ENCODE results near the gene CDK6.

Gene CDK6

DNA sequence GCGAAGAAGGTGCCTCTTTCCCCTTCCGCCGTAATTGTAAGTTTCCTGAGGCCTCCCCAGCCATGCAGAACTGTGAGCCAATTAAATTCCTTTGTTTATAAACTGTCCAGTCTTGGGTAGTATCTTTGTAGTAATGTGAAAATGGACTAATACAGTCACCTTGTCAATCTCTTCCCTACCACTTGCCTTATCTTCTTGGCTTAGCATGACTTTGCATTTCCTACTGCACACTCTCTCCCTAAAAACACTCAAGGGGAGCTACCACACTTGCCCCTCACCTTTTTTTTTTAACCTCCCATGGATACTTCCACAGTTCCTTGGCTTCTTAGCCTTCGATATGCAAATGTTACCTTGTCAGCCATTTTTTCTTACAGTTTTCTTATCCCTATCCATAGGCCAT lies 7.4 kb upstream of the CDK6 start:
- TF ChIP-seq, protein P1, sequence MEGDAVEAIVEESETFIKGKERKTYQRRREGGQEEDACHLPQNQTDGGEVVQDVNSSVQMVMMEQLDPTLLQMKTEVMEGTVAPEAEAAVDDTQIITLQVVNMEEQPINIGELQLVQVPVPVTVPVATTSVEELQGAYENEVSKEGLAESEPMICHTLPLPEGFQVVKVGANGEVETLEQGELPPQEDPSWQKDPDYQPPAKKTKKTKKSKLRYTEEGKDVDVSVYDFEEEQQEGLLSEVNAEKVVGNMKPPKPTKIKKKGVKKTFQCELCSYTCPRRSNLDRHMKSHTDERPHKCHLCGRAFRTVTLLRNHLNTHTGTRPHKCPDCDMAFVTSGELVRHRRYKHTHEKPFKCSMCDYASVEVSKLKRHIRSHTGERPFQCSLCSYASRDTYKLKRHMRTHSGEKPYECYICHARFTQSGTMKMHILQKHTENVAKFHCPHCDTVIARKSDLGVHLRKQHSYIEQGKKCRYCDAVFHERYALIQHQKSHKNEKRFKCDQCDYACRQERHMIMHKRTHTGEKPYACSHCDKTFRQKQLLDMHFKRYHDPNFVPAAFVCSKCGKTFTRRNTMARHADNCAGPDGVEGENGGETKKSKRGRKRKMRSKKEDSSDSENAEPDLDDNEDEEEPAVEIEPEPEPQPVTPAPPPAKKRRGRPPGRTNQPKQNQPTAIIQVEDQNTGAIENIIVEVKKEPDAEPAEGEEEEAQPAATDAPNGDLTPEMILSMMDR (IDR thresholded peaks at IDR 0.05), result no peak

GRCh38 chr7:92843034-92843760 lies 6.8 kb upstream of the CDK6 start:
- TF ChIP-seq, protein P1 (IDR thresholded peaks at IDR 0.05), result no peak

DNA sequence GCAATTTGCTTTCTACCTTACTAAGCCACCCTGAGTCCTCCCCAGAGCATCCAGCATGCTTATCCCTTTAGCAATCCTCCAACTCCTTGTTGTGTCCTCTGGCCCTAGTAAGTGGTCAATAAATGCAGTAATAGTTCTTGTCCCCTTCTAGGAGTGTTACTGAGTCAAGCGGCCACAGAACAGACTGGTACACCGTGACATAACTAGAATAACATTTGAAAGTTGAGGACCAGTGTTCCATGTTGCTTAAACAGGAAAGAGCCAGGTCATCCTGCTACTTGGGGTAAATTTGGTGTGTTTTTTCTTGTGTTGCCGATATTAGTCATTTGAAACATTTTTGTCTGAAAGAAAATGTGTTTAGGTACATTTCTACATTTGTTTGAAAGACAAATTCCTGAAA lies 4.8 kb upstream of the CDK6 start:
- TF ChIP-seq, protein P1 (IDR thresholded peaks at IDR 0.05), result no peak

DNA sequence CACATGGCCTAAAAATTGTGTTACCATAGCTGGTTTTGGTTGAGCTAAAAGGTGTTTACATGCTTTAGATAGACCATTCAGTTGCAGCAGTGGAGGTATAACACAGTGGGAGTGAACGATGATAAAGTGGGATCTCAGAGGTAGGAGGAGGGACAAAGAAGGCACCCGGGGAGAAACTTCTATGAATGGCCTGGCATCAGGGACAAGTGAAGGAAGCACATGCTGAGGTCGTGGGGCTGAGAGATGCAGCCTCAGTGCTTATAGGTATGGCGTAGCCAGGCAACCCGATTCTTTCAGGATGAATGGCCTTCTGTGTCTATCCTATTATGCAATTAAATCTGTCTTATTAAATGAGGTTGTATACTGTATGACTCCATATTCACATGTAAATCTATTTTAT lies 3.9 kb upstream of the CDK6 start:
- TF ChIP-seq, protein P1 (IDR thresholded peaks at IDR 0.05), result no peak

DNA sequence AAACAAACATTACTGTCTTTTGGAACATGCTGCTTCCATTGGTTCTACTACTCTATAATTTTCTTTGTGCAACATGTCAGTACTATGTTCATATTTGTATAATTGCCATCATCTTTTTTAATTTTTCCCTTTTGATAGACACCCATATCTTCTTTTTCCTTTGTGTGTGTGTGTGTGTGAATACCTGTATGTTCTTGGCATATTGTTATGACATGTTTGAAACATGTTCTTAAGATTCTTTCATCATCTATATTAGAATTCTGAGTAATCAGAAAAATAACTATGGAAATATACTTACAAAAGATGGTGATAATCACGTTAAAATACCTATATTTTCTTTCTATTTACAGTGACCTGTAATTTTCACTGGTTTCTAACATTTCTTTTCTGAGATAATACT lies 3.5 kb upstream of the CDK6 start:
- TF ChIP-seq, protein P1 (IDR thresholded peaks at IDR 0.05), result no peak

GRCh38 chr7:92838934-92839333 lies 2.6 kb upstream of the CDK6 start:
- TF ChIP-seq, protein P1 (IDR thresholded peaks at IDR 0.05), result no peak

DNA sequence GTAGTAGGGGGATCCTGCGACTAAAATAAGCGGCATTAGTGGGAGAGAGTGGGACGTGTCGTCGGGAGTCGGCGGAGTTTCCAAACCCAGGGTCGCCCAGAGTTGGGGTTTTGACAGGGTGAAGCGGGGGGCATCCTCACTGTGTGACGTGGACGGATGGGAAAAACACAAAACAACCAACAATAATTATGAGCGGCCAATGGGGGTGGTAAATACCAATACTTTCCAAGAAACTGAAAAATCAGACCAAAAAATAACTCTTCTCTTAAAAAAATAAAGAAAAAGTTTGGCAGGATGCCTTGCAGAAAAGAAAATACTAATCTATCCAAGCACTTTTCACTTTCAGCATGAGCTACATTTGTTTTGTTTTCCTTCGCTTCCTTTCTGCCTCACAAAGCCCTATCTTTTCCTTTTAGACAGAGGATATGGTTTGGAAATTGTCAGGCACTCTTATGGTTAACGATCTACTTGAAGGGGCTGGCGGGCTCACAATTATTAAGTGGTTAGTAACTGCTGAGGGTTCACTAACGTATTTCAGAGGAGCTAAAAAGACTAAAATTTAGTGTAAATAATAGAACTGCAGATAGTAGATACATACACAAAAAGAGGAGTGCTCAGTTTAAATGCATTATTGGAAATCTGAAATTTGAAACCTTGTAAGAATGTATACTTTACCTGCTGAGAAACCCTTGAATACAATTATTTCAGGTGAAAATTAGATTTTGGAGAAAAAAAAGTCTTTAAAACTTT lies 802 bp upstream of the CDK6 start:
- TF ChIP-seq, protein P1 (IDR thresholded peaks at IDR 0.05), result no peak

All from LNCAP (cell line).